ENCODE data around the gene ZNF175. TPM values are rescaled to one million over a fixed set of nuclear protein-coding genes. Genes with fewer than 3 reads are reported as not detected.

Gene ZNF175
- total RNA-seq, 1 donor from 2014 or later: 8.8 TPM

GRCh38 chr19:51587264-51588191, 16.4 kb downstream of the ZNF175 start:
- no peak for DNase-seq (ENCODE audit: low spot score)

GRCh38 chr19:51589511-51589910, 18.4 kb downstream of the ZNF175 start:
- no peak for DNase-seq (ENCODE audit: low spot score)

DNA sequence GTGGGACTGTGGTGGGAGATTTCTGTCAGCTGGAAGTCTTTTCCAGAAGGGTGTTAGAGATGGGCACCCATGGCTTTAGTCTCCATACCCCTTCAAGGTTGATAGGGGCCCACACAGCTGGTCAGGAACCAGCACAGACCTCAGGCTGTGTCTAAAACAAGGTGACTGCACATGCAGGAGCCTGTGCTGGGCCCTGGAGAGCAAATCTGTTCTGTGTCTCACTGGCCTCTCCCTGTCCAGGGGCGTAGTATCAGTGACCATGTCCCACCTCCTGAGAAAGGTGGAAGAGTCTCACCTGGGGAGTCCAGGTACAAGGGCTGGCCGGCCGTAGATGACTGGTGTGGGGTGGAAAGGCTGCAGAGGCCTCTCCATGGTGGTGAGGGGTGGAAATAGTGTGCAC, 19.4 kb downstream of the ZNF175 start:
- no peak for DNase-seq (ENCODE audit: low spot score)

DNA sequence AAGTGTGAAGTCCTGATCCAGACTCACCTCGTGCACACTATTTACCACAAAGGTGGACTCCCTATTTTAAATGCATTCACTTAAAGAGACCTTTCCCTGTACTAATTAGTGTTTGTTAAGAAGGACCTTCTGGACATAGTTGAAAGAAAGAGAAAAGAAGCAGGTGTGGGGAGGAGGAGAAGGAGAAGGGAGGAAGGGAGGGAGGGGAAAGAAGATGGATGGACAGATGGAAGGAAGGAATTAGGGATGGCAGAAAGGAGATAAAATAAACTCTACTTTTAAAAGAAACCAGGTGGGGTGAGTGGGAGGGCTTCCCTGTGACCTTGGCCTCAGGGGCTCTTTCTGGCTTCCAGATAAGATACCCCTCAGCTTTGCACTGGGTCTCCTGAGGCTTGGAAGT, 21.4 kb downstream of the ZNF175 start:
- no peak for DNase-seq (ENCODE audit: low spot score)

DNA sequence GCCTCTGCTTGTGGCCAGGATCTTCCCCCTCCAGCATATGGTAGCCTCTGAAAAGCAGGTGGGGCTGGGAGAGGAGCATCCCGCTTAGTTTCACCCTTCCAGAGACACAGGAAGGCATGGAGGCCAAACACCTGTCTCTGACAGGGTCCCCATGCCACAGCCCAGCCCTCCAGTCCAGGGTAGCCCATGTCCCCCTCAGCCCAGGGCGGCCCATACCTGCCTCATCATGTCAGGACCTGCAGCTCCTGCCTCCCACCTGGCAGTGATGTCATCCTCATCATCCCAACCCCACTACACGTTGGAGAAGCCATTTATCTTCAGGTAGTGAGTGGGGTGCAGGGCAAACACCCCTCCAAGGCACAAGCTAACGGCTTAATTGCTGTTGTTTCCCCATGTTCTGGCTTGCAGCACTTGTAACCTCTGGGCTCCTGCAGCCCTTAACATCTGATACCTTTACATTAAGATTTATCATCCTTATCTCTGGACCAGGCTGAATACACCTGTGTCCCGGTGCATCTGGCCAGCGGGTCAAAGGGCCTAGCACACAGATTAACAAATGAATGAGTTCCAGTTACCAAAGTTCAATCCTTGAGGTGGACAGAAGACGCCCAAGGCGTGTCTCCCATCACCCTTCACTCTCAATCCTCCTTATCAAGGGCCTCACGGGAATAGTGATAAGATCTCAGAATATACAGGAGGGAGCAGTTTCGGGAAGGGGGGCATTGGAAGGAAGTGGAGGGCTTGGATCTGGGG, 22.2 kb downstream of the ZNF175 start:
- DNase-seq (ENCODE audit: low spot score): no peak

GRCh38 chr19:51593969-51594773, 23.1 kb downstream of the ZNF175 start:
- DNase-seq (ENCODE audit: low spot score): peak; percentile 99

DNA sequence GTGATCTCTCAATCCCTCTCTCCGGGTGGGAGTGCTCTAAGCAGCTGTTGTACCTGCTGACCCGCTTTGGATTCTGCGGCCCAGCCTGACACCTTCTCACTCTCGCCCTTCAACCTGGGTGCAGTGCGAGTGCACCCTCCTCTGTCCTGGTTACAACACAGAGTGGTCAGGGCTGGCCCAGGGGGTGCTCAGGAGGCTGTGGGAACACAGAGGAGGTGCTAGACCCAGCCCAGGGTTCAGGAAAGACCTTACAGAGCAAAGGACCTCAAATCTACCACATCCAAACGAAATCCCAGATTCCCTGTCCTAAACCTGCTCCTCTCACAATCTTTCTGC, 23.7 kb downstream of the ZNF175 start:
- no peak for DNase-seq (ENCODE audit: low spot score)

- no peak for DNase-seq (ENCODE audit: low spot score)
Measured at GRCh38 chr19:51595190-51596175, 24.4 kb downstream of the ZNF175 start.

DNA sequence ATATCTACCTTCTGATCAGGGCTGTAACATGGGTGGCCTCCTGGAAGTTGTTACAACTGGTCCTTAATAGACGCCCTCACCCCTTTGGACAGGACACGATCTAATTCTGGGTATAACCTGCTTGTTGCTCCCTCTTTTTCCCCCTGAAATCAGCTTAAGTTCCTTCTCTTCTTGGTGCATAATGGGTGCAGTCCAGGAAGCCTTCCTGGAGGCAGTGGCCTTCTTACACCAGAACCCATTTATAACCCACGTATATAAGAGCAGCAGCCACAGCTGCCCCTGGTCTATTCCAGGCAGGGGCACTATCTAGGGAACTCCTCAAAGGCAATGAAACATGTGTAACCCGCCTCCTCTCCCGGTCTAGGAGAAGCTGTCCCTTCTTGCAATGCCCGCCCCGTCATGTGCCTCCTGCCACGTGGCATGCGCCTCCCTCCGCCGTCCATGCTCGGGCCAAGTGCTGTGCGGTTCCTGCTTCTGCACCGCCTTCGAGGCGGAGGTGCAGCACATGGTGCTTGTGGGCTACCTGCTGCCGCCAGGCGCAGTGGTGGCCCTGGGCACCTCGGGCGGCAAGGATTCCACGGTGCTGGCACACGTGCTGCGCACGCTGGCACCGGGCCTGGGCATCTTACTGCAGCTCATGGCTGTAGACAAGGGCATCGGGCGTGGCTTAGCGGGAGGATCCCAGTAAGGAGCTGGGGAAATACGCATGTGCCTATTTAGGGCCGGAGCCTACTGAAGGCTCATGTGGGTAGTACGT, 27.3 kb downstream of the ZNF175 start:
- no peak for DNase-seq (ENCODE audit: low spot score)

DNA sequence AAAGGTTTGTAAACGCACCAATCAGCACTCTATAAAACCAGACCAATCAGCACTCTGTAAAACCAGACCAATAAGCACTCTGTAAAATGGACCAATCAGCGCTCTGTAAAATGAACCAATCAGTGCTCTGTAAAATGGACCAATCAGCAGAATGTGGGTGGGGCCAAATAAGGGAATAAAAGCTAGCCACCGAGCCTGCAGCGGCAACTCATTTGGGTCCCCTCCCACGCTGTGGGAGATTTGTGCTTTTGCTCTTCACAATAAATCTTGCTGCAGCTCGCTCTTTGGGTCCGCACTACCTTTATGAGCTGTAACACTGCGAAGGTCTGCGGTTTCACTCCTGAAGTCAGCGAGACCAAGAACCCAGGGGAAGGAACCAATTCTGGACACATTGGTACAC, 28.0 kb downstream of the ZNF175 start:
- no peak for DNase-seq (ENCODE audit: low spot score)

DNA sequence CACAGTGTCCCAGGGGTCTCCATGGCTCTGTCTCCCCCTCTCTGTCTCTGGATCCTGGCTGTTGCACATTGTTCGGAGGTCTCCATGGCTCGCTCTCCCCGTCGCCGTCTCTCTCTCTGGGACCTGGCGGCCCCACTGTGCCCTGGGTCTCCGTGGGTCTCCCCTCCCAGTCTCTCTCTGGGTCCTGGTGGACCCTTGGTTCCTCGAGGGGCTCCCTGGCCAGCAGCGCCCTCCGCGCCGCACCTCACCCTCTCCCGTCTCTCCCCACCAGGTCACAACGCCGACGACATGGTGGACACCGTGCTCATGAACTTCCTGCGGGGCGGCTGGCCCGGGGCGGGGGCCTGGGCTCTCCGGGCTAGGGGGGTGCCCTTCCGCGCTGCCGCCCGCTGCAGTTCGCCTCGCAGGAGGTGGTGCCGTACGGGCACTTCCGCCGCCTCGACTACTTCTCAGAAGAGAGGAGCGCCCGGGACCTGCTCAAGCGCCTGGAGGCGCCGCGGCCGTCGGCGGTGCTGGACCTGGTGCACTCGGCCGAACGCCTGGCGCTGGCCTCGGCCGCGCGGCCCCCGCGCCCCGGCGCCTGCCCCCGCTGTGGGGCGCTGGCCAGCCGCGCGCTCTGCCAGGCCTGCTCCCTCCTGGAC, 30.0 kb downstream of the ZNF175 start:
- no peak for DNase-seq (ENCODE audit: low spot score)

GRCh38 chr19:51602189-51602854, 31.2 kb downstream of the ZNF175 start:
- DNase-seq (ENCODE audit: low spot score): no peak

- no peak for DNase-seq (ENCODE audit: low spot score)
Measured at GRCh38 chr19:51607077-51607476, 36.0 kb downstream of the ZNF175 start.

DNA sequence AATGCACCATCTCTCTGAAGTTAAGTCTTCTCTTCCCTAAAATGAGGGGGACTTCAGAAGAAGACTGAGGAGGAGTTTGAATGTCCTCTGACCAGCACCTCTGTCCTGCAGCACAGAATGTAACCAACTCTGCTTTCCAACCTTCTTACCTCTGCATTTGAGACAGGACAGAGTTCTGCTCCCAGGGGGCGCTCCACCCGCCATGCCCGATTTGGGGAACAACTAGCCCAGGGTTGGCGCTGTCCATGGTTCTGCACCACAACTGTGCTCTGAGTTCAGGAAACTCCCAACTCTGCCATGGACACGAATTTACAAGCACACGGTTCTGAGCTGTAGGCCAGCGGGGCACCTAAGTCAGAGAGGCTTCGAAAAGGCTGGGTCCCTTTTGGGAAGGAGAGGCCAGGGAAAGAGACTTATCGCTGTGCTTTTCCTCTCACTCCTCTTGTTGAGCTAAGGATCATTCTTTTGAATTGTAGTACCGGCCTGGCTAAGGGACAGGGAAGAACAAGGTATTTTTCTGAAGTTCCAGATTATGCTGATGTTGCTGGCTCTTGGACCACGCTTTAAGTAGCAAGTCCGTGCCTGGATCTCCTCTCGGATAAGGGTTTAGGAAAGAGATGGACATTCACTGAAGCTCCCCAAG, 37.0 kb downstream of the ZNF175 start:
- peak; percentile 93 for DNase-seq (ENCODE audit: low spot score)

DNA sequence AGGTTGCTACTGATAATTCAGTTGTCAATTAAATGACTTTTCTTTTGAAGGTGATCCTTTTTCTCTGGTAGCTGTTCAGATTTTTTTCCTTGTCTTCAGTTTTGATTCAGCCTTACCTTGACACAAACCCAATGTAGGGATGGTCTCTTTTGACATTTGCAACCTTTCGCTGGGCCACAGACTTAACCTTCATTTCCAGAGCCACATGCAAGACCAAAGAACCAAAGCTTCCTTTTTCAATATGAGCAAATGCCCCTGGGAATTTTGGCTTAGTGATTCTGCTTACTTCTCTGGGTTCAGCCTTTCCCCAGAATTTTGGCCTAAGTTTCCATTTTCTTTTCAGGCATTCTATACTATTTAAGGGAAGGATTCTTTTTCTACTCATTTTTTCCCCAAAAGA, 39.5 kb downstream of the ZNF175 start:
- DNase-seq (ENCODE audit: low spot score): no peak

DNA sequence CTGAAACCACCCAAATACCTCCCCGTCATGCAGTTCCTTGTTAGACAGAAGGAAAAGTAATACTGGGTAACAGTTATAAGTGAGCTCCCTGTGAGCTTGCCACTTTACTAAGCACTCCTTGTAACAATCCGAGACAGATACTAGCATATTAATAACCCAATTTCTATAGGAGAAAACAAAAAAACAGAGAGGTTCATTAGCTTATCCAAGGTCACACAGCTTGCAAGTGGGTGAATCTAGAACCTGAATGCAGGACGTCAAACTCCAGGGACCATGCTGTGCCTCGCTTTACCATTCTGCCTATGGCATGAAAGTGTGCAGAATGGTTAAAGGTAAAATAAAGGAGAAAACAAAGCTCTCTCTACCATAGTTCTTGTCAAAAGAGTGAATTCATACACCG, 43.7 kb downstream of the ZNF175 start:
- no peak for DNase-seq (ENCODE audit: low spot score)

DNA sequence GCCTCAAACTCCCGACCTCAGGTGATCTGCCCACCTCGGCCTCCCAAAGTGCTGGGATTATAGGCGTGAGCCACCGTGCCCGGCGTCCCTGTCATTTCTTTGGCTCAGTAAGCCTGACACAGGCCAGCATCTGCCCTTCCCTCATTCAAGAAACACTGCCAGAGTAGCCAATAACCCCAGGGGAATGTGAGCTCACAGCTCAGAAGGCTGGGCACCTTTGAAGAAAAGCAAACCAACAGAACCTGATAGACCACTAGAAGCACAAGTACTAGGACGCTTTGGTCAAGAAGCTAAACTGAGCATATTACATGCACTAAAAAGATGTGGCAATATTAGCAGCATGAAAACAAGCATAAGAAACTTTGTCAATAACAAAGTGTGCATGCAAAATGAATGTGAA, 44.9 kb downstream of the ZNF175 start:
- DNase-seq (ENCODE audit: low spot score): no peak

- DNase-seq (ENCODE audit: low spot score): no peak
Measured at GRCh38 chr19:51621178-51621577, 50.1 kb downstream of the ZNF175 start.

Data from mesenteric fat pad (tissue), 1 donor.